ENCODE data around the gene MCM9. TPM values are rescaled to one million over a fixed set of nuclear protein-coding genes. Genes with fewer than 3 reads are reported as not detected.

The MCM9 gene
- total and polyA plus RNA-seq, 2 of the 13 experiments (the other 11 are each of a cell fraction or from before 2014, with no cell fraction given), result 3.8 to 17.2 TPM

- Histone ChIP-seq H3K9ac (ENCODE audit: insufficient read depth, low read depth, low read length) (no peak overlapping the region), H3K36me3 (replicated peaks in 1 of 2; ENCODE audit: control insufficient read depth in 1 of 2, insufficient read depth in 2 of 2, low read length in 2 of 2) (no peaks in the 10 kb centered on the region), H3K4me3 (replicated peaks in 1 of 3; ENCODE audit: insufficient read depth in 1 of 3, low read depth in 2 of 3, low read length in 3 of 3) (no peak overlapping the region), H3K27ac (ENCODE audit: extremely low read length, insufficient read depth, low read length) (no peak overlapping the region), H3K79me2 (ENCODE audit: insufficient read depth, low read length) (no peaks in the 10 kb centered on the region), H4K20me1 (ENCODE audit: insufficient read depth, low read length) (no peaks in the 10 kb centered on the region), H3K9me3 (ENCODE audit: low read length) (no peaks in the 10 kb centered on the region), H2AFZ (ENCODE audit: low read length) (no peak overlapping the region), H3K27me3 (ENCODE audit: control insufficient read depth in 1 of 2, insufficient read depth in 2 of 2, low read length in 2 of 2) (peaks cover 0 to 13% of the 10 kb centered on the region in 2 experiments; a peak in 3 of 5 replicates), H3K4me2 (ENCODE audit: low read depth, low read length) (no peak overlapping the region), H3K4me1 (ENCODE audit: insufficient read depth, low read length) (peaks cover 20% of the 10 kb centered on the region)
- BruUV-seq (replicated peaks), result no TSS peak
- POLR2A ChIA-PET, result no interaction called here
- CTCF ChIA-PET (ENCODE audit: low intra/inter-chr PET ratio, low total read pairs), result no interaction called here
- intact Hi-C loops (cut with micrococcal nuclease; ENCODE audit: unreplicated experiment), result no loop called here
- DNase-seq (ENCODE audit: low spot score), result no peak
- WGBS (ENCODE audit: low lambda C conversion rate), result 7% methylated on average over 5 of the region's 5 CpGs
- FAIRE-seq, result no peak
- TF ChIP-seq MAFF (IDR thresholded peaks at IDR 0.05; ENCODE audit: low read depth, low read length) (no peak), PREB (CRISPR knock-in tag; IDR thresholded peaks at IDR 0.05) (no peak), MXI1 (IDR thresholded peaks at IDR 0.05; ENCODE audit: borderline replicate concordance, low read depth, low read length) (no peak), GABPA (IDR thresholded peaks at IDR 0.05; ENCODE audit: low read depth, low read length) (no peak), GABPA (CRISPR knock-in tag; IDR thresholded peaks at IDR 0.05; ENCODE audit: low read depth) (no peak), ZNF629 (CRISPR knock-in tag; conservative IDR thresholded peaks at IDR 0.05) (no peak), CHCHD3 (CRISPR knock-in tag; IDR thresholded peaks at IDR 0.05) (no peak), CEBPB (IDR thresholded peaks at IDR 0.05; ENCODE audit: borderline replicate concordance, low read depth, low read length) (no peak), PAF1 (CRISPR knock-in tag; IDR thresholded peaks at IDR 0.05) (no peak), ZNF546 (CRISPR knock-in tag; conservative IDR thresholded peaks at IDR 0.05) (no peak), ZFP41 (CRISPR knock-in tag; IDR thresholded peaks at IDR 0.05; ENCODE audit: borderline replicate concordance) (no peak)
- in situ Hi-C loops (cut with HindIII; ENCODE audit: extremely low pct_ligation_motif_present, low pct_unique_long_range_greater_than_20kb), result no loop called here
- ATAC-seq, result no peak
Measured at GRCh38 chr6:118780668-118781067, 154.3 kb downstream of the MCM9 start.
